ENCODE data around the gene ACTN4. TPM values are rescaled to one million over a fixed set of nuclear protein-coding genes. Genes with fewer than 3 reads are reported as not detected.
"Not testable (repeated sequence)": the region's sequence is repeated elsewhere in the genome, so short reads cannot be mapped to it uniquely, and the experiment has no call there.

The ACTN4 gene
- total RNA-seq, 2 donors from 2014 or later = 201 to 205 TPM

DNA sequence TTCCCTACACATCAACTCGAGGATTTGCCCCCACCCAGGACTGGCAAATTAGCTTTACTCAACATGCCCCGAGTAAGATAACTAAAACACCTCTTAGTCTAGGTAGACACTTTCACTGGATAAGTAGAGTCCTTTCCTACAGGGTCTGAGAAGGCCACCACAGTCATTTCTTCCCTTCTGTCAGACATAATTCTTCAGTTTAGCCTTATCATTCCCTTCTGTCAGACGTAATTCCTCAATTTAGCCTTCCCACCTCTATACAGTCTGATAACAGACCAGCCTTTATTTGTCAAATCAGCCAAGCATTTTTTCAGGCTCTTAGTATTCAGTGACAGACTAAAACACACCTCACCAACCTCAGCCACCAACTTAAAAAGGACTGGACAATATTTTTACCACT lies 106.3 kb downstream of the ACTN4 start:
- ATAC-seq; DNase-seq; H3K4me1 Mint-ChIP-seq; H3K27me3 Mint-ChIP-seq; H3K36me3 Mint-ChIP-seq (ENCODE audit: low read depth); H3K27ac Mint-ChIP-seq; H3K4me3 Mint-ChIP-seq; H3K9me3 ChIP-seq (ENCODE audit: control insufficient read depth, low read length, poor library complexity, severe bottlenecking): not testable (repeated sequence)

DNA sequence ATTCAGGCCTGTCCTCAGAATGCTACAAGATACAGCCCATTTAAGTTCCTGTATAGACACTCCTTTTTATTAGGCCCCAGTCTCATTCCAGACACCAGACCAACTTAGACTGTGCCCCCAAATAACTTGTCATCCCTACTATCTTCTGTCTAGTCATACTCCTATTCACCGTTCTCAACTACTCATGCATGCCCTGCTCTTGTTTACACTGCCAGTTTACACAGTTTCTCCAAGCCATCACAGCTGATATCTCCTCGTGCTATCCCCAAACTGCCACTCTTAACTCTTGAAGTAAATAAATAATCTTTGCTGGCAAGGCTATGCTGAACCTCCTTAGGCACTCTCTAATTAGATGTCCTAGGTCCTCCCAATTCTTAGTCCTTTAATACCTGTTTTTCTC lies 106.7 kb downstream of the ACTN4 start:
- H3K27me3 Mint-ChIP-seq; H3K4me1 Mint-ChIP-seq; H3K36me3 Mint-ChIP-seq (ENCODE audit: low read depth); ATAC-seq; H3K9me3 ChIP-seq (ENCODE audit: control insufficient read depth, low read length, poor library complexity, severe bottlenecking); DNase-seq; H3K4me3 Mint-ChIP-seq; H3K27ac Mint-ChIP-seq: not testable (repeated sequence)

DNA sequence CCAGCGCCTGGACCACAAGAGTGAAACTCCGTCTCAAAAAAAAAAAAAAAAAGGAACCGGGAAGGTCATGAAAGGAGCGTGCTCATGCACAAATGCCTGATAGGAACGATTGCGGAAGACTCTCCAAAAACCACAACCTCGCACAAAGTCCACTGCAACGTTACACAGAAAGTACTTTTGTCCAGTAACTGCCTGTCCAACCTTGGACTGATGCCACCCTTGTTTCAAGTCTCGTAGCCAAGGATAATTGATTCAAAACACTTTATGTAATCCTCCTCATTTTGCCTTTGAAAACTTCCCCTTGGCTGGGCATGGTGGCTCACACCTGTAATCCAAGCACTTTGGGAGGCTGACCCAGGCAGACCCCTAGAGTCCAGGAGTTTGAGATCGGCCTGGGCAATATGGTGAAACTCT lies 112.1 kb downstream of the ACTN4 start:
- Mint-ChIP-seq H3K27ac (no peak overlapping the region), H3K4me1 (peaks cover 6% of the 10 kb centered on the region), H3K27me3 (no peaks in the 10 kb centered on the region), H3K4me3 (no peak overlapping the region), H3K36me3 (ENCODE audit: low read depth) (no peaks in the 10 kb centered on the region)
- no peaks in the 10 kb centered on the region for H3K9me3 ChIP-seq (ENCODE audit: control insufficient read depth, low read length, poor library complexity, severe bottlenecking)
- DNase-seq (no peak), ATAC-seq (no peak)

DNA sequence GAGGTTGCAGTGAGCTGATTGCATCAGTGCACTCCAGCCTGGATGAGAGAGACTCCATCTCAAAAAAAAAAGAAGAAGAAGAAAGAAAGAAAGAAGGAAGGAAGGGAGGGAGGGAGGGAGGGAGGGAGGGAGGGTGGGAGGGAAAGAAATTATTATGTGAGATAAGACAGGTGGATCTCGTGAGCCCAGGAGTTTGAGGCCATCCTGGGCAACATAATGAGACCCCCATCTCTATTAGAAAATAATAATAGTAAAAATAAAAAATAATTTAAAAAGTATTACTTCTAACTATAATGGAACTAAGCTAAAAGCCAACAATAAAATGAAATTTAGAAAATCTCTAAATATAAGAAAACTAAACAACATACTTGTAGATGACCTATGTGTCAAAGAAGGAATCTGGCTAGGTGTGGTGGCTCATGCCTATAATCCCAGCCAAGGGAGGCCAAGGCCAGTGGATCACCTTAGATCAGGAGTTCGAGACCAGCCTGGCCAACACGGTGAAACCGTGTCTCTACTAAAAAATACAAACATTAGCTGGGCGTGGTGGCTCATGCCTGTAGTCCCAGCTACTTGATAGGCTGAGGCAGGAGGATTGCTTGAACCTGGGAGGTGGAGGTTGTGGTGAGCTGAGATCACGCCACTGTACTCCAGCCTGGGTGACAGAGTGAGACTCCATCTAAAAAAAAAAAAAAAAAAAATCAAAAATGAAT lies 113.5 kb downstream of the ACTN4 start:
- not testable (repeated sequence) for H3K4me3 Mint-ChIP-seq; H3K9me3 ChIP-seq (ENCODE audit: control insufficient read depth, low read length, poor library complexity, severe bottlenecking); H3K27me3 Mint-ChIP-seq; H3K36me3 Mint-ChIP-seq (ENCODE audit: low read depth); ATAC-seq; DNase-seq; H3K4me1 Mint-ChIP-seq
- peak overlapping the region; percentile 68 for H3K27ac Mint-ChIP-seq

DNA sequence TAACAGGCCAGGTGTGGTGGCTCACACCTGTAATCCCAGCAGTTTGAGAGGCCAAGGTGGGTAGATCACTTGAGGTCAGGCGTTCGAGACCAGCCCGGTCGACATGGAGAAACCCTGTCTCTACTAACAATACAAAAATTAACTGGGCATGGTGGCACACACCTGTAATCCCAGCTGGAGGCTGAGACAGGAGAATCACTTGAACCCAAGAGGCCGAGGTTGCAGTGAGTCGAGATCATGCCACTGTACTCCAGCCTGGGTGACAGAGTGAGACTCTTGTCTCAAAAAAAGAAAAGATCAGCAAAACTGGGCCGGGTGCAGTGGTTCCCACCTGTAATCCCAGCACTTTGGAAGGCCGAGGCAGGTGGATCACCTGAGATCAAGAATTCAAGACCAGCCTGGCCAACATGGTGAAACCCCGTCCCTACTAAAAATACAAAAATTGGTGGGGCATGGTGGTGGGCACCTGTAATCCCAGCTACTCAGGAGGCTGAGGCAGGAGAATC lies 114.5 kb downstream of the ACTN4 start:
- H3K36me3 Mint-ChIP-seq (ENCODE audit: low read depth); ATAC-seq; H3K9me3 ChIP-seq (ENCODE audit: control insufficient read depth, low read length, poor library complexity, severe bottlenecking); H3K4me3 Mint-ChIP-seq; DNase-seq; H3K4me1 Mint-ChIP-seq; H3K27me3 Mint-ChIP-seq: not testable (repeated sequence)
- H3K27ac Mint-ChIP-seq = peak overlapping the region; percentile 68

DNA sequence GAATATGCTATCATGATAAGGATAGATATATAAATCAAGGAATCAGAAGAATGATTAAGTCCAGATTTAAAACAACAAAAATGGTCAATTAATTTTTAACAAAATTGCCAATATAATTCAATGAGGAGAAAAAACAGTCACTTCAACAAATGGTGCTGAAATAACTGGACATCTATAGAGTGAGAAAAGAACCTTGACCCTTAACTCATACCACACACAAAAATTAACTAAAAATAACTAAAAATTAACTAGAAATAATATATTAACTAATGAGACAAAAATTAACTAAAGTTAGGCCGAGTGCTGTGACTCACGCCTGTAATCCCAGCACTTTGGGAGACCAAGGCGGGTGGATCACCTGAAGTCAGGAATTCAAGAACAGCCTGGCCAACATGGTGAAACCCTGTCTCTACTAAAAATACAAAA lies 116.4 kb downstream of the ACTN4 start:
- H3K4me3 Mint-ChIP-seq = no peak overlapping the region
- H3K27ac Mint-ChIP-seq = no peak overlapping the region
- peaks cover 7% of the 10 kb centered on the region for H3K4me1 Mint-ChIP-seq

DNA sequence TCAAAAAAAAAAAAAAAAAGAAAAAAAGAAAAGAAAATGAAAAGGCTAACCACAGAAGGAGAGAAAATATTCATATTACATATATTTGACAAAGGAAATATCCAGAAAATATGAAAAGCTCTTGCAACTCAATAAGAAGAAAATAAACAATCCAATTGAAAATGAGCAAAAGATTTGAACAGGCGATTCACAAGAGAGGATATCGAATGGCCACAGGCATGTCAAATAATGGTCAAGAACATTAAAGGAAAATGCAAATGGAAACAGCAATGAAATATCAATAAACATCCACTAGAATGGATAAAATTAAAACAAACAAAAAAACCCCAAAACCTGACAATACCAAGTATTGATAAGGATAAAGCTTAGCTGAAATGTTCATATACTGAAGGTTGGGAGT lies 117.8 kb downstream of the ACTN4 start:
- Mint-ChIP-seq H3K36me3 (ENCODE audit: low read depth) (no peaks in the 10 kb centered on the region), H3K4me3 (no peak overlapping the region), H3K4me1 (peaks cover 13% of the 10 kb centered on the region), H3K27ac (no peak overlapping the region), H3K27me3 (no peaks in the 10 kb centered on the region)
- ATAC-seq (no peak), DNase-seq (no peak)
- H3K9me3 ChIP-seq (ENCODE audit: control insufficient read depth, low read length, poor library complexity, severe bottlenecking) = no peaks in the 10 kb centered on the region

More for the DNA sequence above, 116.4 kb downstream of the ACTN4 start:
- Mint-ChIP-seq H3K27me3 (no peaks in the 10 kb centered on the region), H3K36me3 (ENCODE audit: low read depth) (no peaks in the 10 kb centered on the region)
- DNase-seq = no peak
- ATAC-seq = no peak
- H3K9me3 ChIP-seq (ENCODE audit: control insufficient read depth, low read length, poor library complexity, severe bottlenecking) = no peaks in the 10 kb centered on the region

DNA sequence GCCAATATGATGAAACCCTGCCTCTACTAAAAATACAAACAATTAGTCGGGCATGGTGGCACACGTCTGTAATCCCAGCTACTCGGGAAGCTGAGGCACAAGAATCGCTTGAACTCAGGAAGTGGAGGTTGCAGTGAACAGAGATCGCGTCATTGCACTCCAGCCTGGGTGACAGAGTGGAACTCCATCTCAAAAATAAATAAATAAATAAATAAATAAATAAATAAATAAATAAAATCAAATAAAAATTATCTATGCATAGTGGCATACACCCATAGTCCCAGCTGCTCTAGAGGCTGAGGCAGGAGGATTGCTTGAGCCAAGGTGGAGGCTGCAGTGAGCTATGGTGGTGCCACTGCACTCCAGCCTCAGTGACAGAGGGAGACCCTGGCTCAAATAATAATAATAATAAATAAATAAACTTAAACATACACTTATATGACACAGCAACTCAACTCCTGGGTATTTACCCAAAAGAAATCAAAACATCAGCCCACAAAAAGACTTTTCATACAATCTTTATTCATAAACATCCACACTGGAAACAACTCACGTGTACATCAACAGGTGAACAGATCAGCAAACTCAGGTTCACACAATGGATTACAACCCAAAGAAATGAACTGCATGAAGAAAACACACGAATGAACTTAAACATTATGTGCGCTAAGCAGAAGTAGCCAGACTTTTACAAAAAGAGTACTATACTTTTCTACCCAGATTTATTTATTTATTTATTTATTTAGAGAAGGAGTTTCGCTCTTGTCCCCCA lies 119.0 kb downstream of the ACTN4 start:
- Mint-ChIP-seq H3K27ac (no peak overlapping the region), H3K36me3 (ENCODE audit: low read depth) (no peaks in the 10 kb centered on the region)
- ATAC-seq = no peak

DNA sequence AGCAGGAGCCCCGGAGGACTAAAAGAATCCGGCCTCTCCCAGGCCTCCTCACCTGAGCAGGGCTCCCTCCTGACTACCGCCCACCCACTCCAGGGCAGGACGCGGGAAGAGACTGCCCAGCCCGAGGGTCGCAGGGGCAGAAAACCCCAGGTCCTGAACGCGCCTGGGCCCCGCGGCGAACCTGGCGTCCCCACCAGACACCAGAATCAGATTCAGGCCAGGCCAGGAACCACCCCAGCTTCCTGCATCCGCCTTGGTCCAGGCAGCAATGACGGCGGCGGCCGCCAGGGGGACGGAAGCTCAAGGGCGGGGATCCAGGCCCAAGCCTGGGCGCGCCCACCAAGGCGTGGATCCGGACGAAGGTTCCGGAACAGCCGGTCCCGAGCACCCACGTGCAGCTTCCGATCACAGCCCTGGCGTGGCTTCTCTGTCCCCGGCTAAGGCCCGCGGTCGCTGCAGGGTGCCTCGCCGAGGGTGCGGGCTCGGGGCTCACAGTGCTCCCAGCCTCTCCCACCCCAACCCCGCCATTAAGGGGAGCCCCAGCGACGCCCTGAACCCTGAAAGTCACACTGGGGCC lies 122.3 kb downstream of the ACTN4 start:
- Mint-ChIP-seq H3K36me3 (ENCODE audit: low read depth) (no peaks in the 10 kb centered on the region), H3K4me1 (peaks cover 8% of the 10 kb centered on the region), H3K4me3 (peak overlapping the region; percentile 62), H3K27ac (peak overlapping the region; percentile 85), H3K27me3 (no peaks in the 10 kb centered on the region)
- no peaks in the 10 kb centered on the region for H3K9me3 ChIP-seq (ENCODE audit: control insufficient read depth, low read length, poor library complexity, severe bottlenecking)
- ATAC-seq (peak; percentile 87), DNase-seq (peak; percentile 86 to 91 (median 90))

More for the DNA sequence above, 119.0 kb downstream of the ACTN4 start:
- DNase-seq = no peak
- no peaks in the 10 kb centered on the region for H3K27me3 Mint-ChIP-seq
- no peak overlapping the region for H3K4me3 Mint-ChIP-seq
- H3K4me1 Mint-ChIP-seq = peaks cover 11% of the 10 kb centered on the region
- no peaks in the 10 kb centered on the region for H3K9me3 ChIP-seq (ENCODE audit: control insufficient read depth, low read length, poor library complexity, severe bottlenecking)

DNA sequence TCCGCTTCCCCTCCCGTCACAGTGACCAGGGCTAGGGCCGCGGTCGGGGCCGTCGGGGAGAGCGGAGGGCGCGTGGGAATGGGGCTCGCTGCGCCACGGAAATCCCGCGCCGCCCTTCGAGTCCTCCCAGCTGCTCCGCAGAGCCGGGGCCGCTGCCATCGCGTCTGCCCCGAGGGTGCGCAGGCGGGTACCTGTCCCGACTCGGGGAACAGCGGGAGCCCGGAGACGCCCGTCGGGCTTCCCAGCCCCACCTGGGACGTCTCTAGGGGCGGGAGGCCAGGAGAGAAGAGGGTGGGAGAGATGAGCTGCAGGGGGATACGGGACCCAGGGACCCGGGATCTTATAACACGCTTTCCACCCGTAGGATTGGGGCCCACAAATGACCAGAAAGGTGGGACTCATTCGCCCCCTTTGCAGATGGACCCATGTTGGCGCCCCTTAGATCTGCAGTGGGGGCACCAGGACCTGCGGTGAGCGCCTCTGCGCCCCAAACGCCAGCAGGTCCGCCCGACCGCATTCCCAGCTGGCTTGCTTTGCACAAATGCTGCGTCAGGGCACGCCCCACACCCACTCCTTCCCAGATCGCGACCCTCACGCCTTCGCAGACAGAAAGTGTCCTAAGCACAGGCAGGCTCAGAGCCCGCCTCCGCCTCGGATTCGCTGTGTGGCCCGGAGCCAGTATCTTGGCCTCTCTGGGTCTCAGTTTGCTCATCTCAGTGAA lies 122.9 kb downstream of the ACTN4 start:
- H3K27ac Mint-ChIP-seq, H3K4me3 Mint-ChIP-seq: not testable (repeated sequence)

DNA sequence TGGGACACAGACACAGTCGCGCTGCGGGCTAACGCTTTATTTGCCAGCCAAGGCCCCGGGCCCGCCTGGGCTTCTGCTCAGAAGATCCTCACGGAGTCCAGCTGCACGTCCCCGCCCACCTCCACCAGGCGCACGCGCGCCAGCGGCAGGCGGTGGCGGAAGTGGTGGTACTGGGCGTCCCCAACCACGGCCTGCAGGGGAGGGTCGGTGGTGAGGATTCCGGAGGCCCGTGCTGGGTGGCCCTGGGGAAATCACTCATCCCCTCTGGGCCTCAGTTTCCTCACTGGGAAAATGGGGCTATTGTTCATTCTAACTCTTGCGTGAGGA lies 123.5 kb downstream of the ACTN4 start:
- H3K36me3 Mint-ChIP-seq (ENCODE audit: low read depth); H3K4me3 Mint-ChIP-seq; H3K4me1 Mint-ChIP-seq; H3K9me3 ChIP-seq (ENCODE audit: control insufficient read depth, low read length, poor library complexity, severe bottlenecking); DNase-seq; H3K27me3 Mint-ChIP-seq; H3K27ac Mint-ChIP-seq: not testable (repeated sequence)
- peak; percentile 80 for ATAC-seq

More for the DNA sequence above, 122.9 kb downstream of the ACTN4 start:
- H3K27me3 Mint-ChIP-seq; H3K4me1 Mint-ChIP-seq; H3K9me3 ChIP-seq (ENCODE audit: control insufficient read depth, low read length, poor library complexity, severe bottlenecking); DNase-seq; H3K36me3 Mint-ChIP-seq (ENCODE audit: low read depth): not testable (repeated sequence)
- ATAC-seq = peak; percentile 27

DNA sequence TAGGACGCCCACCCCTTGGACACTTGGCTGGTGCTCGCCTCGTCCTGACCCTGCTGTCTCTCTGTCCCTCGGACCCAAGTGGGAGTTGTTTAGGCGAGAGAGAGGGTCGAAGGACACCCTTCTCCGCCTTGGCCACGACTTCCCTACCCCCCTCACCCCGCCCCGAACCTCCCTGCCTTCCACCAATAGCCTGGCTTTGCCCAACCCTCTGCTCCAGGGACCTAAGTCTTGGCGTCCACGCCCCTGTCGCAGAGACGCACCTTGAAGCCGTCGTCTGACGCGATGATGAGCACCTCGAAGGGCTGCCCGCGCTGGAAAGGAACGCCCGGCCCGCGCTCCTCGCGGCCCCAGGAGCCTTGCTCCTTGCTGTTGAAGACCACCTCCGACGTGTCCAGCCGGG lies 124.1 kb downstream of the ACTN4 start:
- not testable (repeated sequence) for H3K4me1 Mint-ChIP-seq; H3K27me3 Mint-ChIP-seq; H3K27ac Mint-ChIP-seq; DNase-seq; H3K4me3 Mint-ChIP-seq; ATAC-seq; H3K36me3 Mint-ChIP-seq (ENCODE audit: low read depth); H3K9me3 ChIP-seq (ENCODE audit: control insufficient read depth, low read length, poor library complexity, severe bottlenecking)
